GM12873 (cell line): ENCODE results near the gene BRS3.

Experiments
- CTCF ChIP-seq: IDR thresholded peaks from 2 replicates; pipeline ENCODE4 v1.5.1; 2012; ENCODE audit warnings: low read depth, mild to moderate bottlenecking, moderate library complexity, low read length, control low read depth; ENCODE audit not compliant: insufficient read depth; ENCODE audit errors: missing control alignments

Gene BRS3

GRCh38 chrX:136487647-136488046, at the start of gene BRS3:
BRS3 (plus strand) TSS chrX:136487947; CDS start chrX:136488115, 168 bp downstream.
- no peak for TF ChIP-seq CTCF

DNA sequence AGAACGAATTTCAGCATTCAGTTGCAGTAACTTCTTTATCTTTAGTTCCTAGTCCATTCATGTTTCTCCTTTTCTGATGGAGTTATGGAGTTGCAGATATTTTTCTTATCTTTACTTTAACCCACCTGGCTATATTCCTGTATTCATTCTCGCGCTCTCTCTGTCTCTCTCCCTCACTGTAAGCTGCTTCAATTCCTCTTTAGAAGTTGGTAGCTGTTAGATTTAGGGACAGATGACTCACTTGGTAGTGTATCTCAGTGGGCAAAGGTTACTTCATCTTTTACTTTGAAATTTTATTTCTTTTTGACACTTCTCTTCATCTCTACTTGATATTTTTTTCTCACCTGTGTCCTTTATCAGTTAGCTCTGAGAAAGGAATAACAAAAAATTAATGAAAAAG, 49.6 kb upstream of the BRS3 start:
- no peak for TF ChIP-seq CTCF

- TF ChIP-seq CTCF: no peak
These were observed 41.5 kb upstream of the BRS3 start for GRCh38 chrX:136446208-136446607.

- no peak for TF ChIP-seq CTCF
These were observed 40.4 kb upstream of the BRS3 start for GRCh38 chrX:136447308-136447707.

GRCh38 chrX:136447968-136448367, 39.8 kb upstream of the BRS3 start:
- TF ChIP-seq CTCF: no peak

DNA sequence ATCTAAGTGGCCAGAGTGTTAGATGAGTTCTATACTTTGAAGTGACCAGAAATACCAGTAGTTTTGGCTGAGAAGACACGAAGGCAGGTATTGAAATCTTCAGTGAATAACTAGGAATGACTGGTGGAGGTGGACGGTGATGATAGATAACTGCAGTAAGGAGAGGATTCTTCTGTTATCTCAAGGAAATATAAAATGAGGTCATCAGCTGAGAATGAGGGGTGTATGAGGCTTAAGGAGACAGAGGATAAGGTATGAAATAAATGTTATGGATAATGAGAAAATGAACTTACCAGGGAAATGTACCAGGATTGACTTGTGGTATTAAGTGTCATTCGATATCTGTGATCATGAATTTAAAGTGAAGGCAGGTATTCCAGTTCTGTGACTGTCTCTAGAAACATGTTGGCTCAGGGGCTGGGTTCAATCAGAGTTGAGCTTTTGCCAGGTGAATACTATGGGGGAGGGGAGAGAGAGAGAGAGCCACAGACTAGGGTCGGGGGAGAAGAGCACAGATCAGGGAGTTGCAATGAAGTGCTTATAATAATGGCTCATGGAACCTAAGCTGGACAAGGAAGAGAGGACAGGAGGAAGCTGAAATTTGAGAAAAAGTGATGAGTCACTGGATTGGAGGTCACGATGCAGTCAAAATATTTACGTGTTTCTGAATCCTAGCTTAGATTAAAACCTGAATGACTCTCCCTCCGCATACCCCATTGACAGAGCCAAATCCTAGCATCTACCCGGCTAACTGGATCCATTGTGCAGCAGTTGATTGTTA, 37.5 kb upstream of the BRS3 start:
- TF ChIP-seq CTCF: no peak

DNA sequence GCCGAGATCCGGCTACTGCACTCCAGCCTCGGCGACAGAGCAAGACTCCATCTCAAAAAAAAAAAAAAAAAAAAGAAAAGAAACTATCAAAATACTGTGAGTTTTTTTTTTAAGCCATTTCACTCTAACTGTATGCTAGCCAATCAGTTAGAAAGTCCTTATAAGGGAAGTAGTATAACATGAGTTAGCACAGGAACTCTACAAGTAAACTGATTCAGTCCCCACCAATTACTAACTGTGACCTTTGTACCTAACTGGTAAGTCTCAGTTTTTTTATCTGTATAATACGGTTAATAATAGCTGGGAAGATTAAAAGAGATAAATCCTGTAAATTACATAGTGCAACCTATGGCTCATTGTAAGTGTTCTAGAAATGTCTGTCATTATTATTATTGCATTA, 35.1 kb upstream of the BRS3 start:
- TF ChIP-seq CTCF: no peak
